SH-SY5Y (cell line): Measurements from ENCODE around the gene PLOD1.

Experiments
- GATA2 ChIP-seq: IDR thresholded peaks from 2 replicates; pipeline ENCODE4 v1.6.1; 2011; ENCODE audit warnings: mild to moderate bottlenecking, low read depth, low read length
- GATA3 ChIP-seq: IDR thresholded peaks from 2 replicates; pipeline ENCODE4 v1.6.1; 2011; ENCODE audit warnings: low read depth, mild to moderate bottlenecking, low read length, moderate library complexity

GRCh38 chr1:11979851-11980675 lies 45.5 kb downstream of the PLOD1 start, which contains the start of gene MFN2:
- no peak for TF ChIP-seq GATA2
- TF ChIP-seq GATA3 = no peak
